DND-41 (cell line): ENCODE results near the gene CLDN2.

Experiments
- EZH2 ChIP-seq: IDR thresholded peaks from 3 replicates; pipeline ENCODE4 v1.6.1; 2012; ENCODE audit warnings: borderline replicate concordance, low read depth, mild to moderate bottlenecking, moderate library complexity, low read length, inconsistent platforms; ENCODE audit not compliant: severe bottlenecking
- TF ChIP-seq, protein P1 (sequence below): IDR thresholded peaks from 2 replicates; pipeline ENCODE4 v1.5.1; 2012; ENCODE audit warnings: borderline replicate concordance, low read length, moderate library complexity, mild to moderate bottlenecking; ENCODE audit not compliant: poor library complexity, severe bottlenecking; ENCODE audit errors: extremely low read depth

DNA sequence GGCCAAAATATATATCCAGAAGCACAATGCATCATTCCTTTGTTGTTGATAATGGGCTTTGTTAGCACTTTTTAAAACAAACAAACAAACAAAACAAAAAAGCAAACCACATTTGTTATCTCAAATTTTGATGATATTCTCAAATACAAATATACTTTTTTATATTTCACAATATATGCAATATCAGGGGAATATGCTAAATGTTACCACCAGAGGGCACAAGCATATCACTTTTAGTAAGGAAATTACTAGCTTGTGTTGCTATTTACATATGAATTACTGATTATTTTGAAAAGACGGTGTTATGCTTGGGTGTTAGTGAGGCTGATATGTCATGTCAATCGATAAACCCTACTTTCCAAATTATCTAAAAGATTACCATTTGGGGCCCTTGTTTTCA is 46.1 kb upstream of the CLDN2 start:
- no peak for TF ChIP-seq EZH2
- TF ChIP-seq, protein P1, sequence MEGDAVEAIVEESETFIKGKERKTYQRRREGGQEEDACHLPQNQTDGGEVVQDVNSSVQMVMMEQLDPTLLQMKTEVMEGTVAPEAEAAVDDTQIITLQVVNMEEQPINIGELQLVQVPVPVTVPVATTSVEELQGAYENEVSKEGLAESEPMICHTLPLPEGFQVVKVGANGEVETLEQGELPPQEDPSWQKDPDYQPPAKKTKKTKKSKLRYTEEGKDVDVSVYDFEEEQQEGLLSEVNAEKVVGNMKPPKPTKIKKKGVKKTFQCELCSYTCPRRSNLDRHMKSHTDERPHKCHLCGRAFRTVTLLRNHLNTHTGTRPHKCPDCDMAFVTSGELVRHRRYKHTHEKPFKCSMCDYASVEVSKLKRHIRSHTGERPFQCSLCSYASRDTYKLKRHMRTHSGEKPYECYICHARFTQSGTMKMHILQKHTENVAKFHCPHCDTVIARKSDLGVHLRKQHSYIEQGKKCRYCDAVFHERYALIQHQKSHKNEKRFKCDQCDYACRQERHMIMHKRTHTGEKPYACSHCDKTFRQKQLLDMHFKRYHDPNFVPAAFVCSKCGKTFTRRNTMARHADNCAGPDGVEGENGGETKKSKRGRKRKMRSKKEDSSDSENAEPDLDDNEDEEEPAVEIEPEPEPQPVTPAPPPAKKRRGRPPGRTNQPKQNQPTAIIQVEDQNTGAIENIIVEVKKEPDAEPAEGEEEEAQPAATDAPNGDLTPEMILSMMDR: peak; percentile 58
